C4-2B (cell line): ENCODE measurements around the gene PTCSC3.

Experiments
- ZFX ChIP-seq: fragments of 450-650 bp; IDR thresholded peaks from 2 replicates; pipeline ENCODE4 v1.6.1; 2017
- TF ChIP-seq, protein P1 (sequence below): fragments of 450-650 bp; conservative IDR thresholded peaks from 2 replicates; pipeline ENCODE4 v1.5.1; 2017; ENCODE audit warnings: mild to moderate bottlenecking

- TF ChIP-seq, protein P1, sequence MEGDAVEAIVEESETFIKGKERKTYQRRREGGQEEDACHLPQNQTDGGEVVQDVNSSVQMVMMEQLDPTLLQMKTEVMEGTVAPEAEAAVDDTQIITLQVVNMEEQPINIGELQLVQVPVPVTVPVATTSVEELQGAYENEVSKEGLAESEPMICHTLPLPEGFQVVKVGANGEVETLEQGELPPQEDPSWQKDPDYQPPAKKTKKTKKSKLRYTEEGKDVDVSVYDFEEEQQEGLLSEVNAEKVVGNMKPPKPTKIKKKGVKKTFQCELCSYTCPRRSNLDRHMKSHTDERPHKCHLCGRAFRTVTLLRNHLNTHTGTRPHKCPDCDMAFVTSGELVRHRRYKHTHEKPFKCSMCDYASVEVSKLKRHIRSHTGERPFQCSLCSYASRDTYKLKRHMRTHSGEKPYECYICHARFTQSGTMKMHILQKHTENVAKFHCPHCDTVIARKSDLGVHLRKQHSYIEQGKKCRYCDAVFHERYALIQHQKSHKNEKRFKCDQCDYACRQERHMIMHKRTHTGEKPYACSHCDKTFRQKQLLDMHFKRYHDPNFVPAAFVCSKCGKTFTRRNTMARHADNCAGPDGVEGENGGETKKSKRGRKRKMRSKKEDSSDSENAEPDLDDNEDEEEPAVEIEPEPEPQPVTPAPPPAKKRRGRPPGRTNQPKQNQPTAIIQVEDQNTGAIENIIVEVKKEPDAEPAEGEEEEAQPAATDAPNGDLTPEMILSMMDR, result no peak
- no peak for TF ChIP-seq ZFX
Measured at GRCh38 chr14:36222952-36223468, 46.5 kb upstream of the PTCSC3 start.
